ENCODE data around the gene C1QTNF1. TPM values are rescaled to one million over a fixed set of nuclear protein-coding genes. Genes with fewer than 3 reads are reported as not detected.

Gene C1QTNF1
- total and polyA plus RNA-seq, 2 donors (not counting 3 experiments of a cell fraction or from before 2014, with no cell fraction given) = 2.5 to 4.0 TPM

DNA sequence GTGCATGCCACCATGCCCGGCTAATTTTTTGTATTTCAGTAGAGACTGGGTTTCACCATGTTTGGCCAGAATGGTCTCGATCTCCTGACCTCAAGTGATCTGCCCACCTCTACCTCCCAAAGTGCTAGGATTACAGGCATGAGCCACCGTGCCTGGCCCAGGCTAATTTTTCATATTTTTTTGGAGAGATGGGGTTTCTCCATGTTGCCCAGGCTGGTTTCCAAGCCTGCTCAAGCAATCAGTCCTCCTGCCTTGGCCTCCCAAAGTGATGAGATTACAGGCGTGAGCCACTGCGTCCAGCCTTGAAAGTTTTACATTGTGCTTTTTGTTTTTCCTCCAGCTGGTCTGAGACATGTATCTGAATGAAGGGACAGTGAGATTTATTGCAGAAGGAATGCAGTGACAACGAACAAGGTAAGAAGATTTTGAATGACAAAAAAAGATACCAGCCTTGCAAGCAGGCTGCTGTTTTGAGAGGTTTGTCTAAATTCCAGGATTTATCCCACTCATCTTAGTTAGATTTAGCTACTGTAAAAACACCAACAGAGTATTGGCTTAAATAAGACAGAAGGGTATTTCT, 47.3 kb downstream of the C1QTNF1 start:
- dilution Hi-C loops (cut with MboI; ENCODE audit: extremely low pct_ligation_motif_present, low sequenced_read_pairs) = no loop called here
- ChIA-PET POLR2A (no interaction called here), CTCF (interaction anchor here (0.7 to 6.5 kb wide), 8 partner anchors 11 to 331 kb away, joined by 3 to 46 read pairs (median 5); no protein-coding TSS in a partner anchor)
- FAIRE-seq (no peak), DNase-seq (ENCODE audit: low read depth, low spot score) (no peak)
- Histone ChIP-seq H3K27me3 (ENCODE audit: control insufficient read depth in 2 of 2, insufficient read depth in 2 of 2, low read length in 2 of 2) (peaks cover 5 to 8% of the 10 kb centered on the region in 2 experiments), H3K27ac (ENCODE audit: insufficient read depth, low read depth, low read length) (no peak overlapping the region), H2AFZ (ENCODE audit: low read depth, low read length) (no peak overlapping the region), H3K4me1 (ENCODE audit: control insufficient read depth, extremely low read depth, insufficient read depth, low read length) (peaks cover 8% of the 10 kb centered on the region), H3K4me3 (replicated peaks in 1 of 3; ENCODE audit: insufficient read depth in 1 of 3, low read depth in 1 of 3, low read length in 3 of 3) (no peak overlapping the region), H3K4me2 (ENCODE audit: insufficient read depth, low read length) (no peak overlapping the region), H3K9me3 (replicated peaks; ENCODE audit: control insufficient read depth, insufficient read depth, low read length) (no peaks in the 10 kb centered on the region), H3K79me2 (ENCODE audit: control insufficient read depth, insufficient read depth, low read length) (no peaks in the 10 kb centered on the region), H3K9ac (replicated peaks; ENCODE audit: extremely low read depth, insufficient read depth, low read length) (no peak overlapping the region), H3K36me3 (ENCODE audit: control insufficient read depth in 2 of 2, extremely low read depth in 1 of 2, insufficient read depth in 2 of 2, low read length in 2 of 2) (no peaks in the 10 kb centered on the region), H4K20me1 (replicated peaks; ENCODE audit: control insufficient read depth, extremely low read depth, insufficient read depth, low read length) (no peaks in the 10 kb centered on the region), H3K9me1 (replicated peaks; ENCODE audit: control insufficient read depth, extremely low read depth, insufficient read depth, low read length) (no peaks in the 10 kb centered on the region)
- intact Hi-C loops (cut with micrococcal nuclease) = no loop called here
- TF ChIP-seq POLR2AphosphoS5 (IDR thresholded peaks at IDR 0.05; ENCODE audit: insufficient read depth, low read depth, low read length) = no peak
- TF ChIP-seq POLR2A (IDR thresholded peaks at IDR 0.05; ENCODE audit: low read depth, low read length) = no peak
- no peak for TF ChIP-seq EZH2 (IDR thresholded peaks at IDR 0.05; ENCODE audit: borderline replicate concordance, low read depth, low read length, severe bottlenecking)
- TF ChIP-seq FOS (IDR thresholded peaks at IDR 0.05; ENCODE audit: borderline replicate concordance, insufficient read depth, low read length) = no peak
- TF ChIP-seq, protein P1, sequence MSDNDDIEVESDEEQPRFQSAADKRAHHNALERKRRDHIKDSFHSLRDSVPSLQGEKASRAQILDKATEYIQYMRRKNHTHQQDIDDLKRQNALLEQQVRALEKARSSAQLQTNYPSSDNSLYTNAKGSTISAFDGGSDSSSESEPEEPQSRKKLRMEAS (IDR thresholded peaks at IDR 0.05; ENCODE audit: insufficient read depth, insufficient read length) = no peak
- no peak for TF ChIP-seq GATA2 (IDR thresholded peaks at IDR 0.05; ENCODE audit: insufficient read depth, insufficient read length, low read depth, low read length)
- no peak for TF ChIP-seq MYC (IDR thresholded peaks at IDR 0.05; ENCODE audit: low read depth, low read length)
- TF ChIP-seq, protein P2, sequence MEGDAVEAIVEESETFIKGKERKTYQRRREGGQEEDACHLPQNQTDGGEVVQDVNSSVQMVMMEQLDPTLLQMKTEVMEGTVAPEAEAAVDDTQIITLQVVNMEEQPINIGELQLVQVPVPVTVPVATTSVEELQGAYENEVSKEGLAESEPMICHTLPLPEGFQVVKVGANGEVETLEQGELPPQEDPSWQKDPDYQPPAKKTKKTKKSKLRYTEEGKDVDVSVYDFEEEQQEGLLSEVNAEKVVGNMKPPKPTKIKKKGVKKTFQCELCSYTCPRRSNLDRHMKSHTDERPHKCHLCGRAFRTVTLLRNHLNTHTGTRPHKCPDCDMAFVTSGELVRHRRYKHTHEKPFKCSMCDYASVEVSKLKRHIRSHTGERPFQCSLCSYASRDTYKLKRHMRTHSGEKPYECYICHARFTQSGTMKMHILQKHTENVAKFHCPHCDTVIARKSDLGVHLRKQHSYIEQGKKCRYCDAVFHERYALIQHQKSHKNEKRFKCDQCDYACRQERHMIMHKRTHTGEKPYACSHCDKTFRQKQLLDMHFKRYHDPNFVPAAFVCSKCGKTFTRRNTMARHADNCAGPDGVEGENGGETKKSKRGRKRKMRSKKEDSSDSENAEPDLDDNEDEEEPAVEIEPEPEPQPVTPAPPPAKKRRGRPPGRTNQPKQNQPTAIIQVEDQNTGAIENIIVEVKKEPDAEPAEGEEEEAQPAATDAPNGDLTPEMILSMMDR (IDR thresholded peaks at IDR 0.05; ENCODE audit: extremely low read depth in 1 of 2, insufficient read depth in 1 of 2, low read depth in 1 of 2, low read length in 2 of 2) = no peak
- no peak for TF ChIP-seq JUN (IDR thresholded peaks at IDR 0.05; ENCODE audit: borderline replicate concordance, insufficient read depth, insufficient read length, low read depth)
- no TSS peak for BruUV-seq (replicated peaks)
